Stimulated activated naive B cell treated with anti-CD40 and anti-IgM and Interleukin-4, amounts not matched to agents 10 μg/mL and 1 μg/mL and 100 μg/mL, for 72 hours (primary cell): ENCODE measurements around the gene OBSCN.

Source experiments
- ATAC-seq, 2 donors: fragments of 150-1000 bp; cut with Tn5 transposase; replicated peaks; 2 replicates each; pipeline ENCODE4 v1.10.0; 2021; ENCODE audit warnings: moderate library complexity in 1 of 2
- DNase-seq: peaks from one replicate; pipeline ENCODE4 v3.0.0; 2021
- H3K27ac Mint-ChIP-seq: one replicate; pipeline ENCODE4 v1.8.0; 2022; ENCODE audit warnings: mild to moderate bottlenecking, mixed read lengths
- H3K27me3 Mint-ChIP-seq, 2 donors: one replicate each; pipeline ENCODE4 v1.8.0; 2022; ENCODE audit warnings: mixed read lengths in 2 of 2
- H3K36me3 Mint-ChIP-seq, 2 donors: one replicate each; pipeline ENCODE4 v1.8.0; 2022; ENCODE audit warnings: mixed read lengths in 2 of 2, mild to moderate bottlenecking in 1 of 2
- H3K4me1 Mint-ChIP-seq, 2 donors: one replicate each; pipeline ENCODE4 v1.8.0; 2022; ENCODE audit warnings: mixed read lengths in 2 of 2, mild to moderate bottlenecking in 1 of 2
- H3K4me3 Mint-ChIP-seq, 2 donors: one replicate each; pipeline ENCODE4 v1.8.0; 2022; ENCODE audit warnings: mild to moderate bottlenecking in 2 of 2, mixed read lengths in 2 of 2, moderate library complexity in 1 of 2
- H3K9me3 Mint-ChIP-seq, 2 donors: one replicate each; pipeline ENCODE4 v1.8.0; 2022; ENCODE audit warnings: mixed read lengths in 2 of 2, mild to moderate bottlenecking in 1 of 2

OBSCN gene

GRCh38 chr1:228287541-228288425 lies 79.9 kb downstream of the OBSCN start:
- H3K36me3 Mint-ChIP-seq, result peaks cover 2 to 7% of the 10 kb centered on the region in 2 donors
- H3K27me3 Mint-ChIP-seq, result no peaks in the 10 kb centered on the region
- no peak overlapping the region for H3K4me3 Mint-ChIP-seq
- peaks cover 0 to 2% of the 10 kb centered on the region in 2 donors for H3K4me1 Mint-ChIP-seq
- ATAC-seq (no peak), DNase-seq (no peak)
- H3K27ac Mint-ChIP-seq, result no peak overlapping the region
- H3K9me3 Mint-ChIP-seq, result no peaks in the 10 kb centered on the region

DNA sequence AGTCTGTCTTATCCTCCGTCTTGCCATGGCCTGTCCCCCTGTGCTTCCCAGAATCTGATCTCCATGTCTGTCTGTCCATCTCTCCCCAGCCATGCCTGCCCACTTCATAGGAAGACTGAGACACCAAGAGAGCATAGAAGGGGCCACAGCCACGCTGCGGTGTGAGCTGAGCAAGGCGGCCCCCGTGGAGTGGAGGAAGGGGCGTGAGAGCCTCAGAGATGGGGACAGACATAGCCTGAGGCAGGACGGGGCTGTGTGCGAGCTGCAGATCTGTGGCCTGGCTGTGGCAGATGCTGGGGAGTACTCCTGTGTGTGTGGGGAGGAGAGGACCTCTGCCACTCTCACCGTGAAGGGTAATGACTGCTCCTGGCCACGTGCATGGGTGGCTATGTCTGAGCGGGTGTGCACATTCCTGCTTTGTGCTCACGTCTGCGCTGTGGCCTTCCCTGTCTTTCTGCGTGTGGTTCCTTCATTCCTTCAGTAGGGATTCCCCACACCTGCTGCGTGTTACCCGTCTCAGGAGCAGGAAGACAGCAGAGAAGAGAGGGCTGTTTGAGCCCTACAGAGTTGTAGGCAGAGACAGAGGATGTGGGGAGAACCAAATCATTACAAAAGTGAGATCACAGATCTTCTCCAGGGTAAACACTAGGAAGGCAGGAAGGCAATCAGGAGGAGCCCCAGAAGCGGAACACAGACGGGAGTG lies 80.8 kb downstream of the OBSCN start:
- H3K27me3 Mint-ChIP-seq, result no peaks in the 10 kb centered on the region
- H3K9me3 Mint-ChIP-seq, result no peaks in the 10 kb centered on the region
- no peak overlapping the region for H3K27ac Mint-ChIP-seq
- peaks cover 0 to 2% of the 10 kb centered on the region in 2 donors for H3K4me1 Mint-ChIP-seq
- DNase-seq (no peak), ATAC-seq (no peak)
- H3K4me3 Mint-ChIP-seq, result no peak overlapping the region
- peaks cover 2 to 9% of the 10 kb centered on the region in 2 donors for H3K36me3 Mint-ChIP-seq

DNA sequence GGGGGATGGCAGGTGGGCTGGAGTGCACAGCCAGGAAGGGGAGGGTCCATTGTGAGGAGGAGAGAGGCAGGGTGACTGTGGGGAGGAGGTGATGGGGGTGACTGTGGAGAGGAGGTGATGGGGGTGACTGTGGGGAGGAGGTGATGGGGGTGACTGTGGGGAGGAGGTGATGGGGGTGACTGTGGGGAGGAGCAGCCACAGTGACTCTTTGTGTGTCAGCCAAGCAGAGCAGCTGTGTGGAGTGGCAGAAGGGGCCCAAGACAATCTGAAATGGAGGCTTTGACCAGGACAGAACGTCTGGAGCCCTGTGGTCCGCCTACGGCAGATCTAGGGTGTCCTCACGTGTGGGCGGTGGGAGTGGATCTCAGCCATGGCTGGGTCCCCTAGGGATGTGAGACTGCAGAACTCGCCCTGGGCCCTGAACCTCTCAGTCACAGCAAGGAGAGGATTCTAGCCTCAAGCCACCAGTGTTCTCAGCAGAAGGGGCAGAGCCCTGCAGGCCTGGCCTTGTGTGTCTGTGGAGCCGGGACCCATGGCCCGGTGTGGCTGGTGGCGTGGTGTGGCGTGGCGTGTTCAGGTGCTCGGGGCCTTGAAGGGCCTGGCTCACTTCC lies 81.5 kb downstream of the OBSCN start:
- Mint-ChIP-seq H3K27me3 (no peaks in the 10 kb centered on the region), H3K4me1 (peaks cover 0 to 2% of the 10 kb centered on the region in 2 donors), H3K9me3 (no peaks in the 10 kb centered on the region), H3K4me3 (no peak overlapping the region), H3K27ac (no peak overlapping the region), H3K36me3 (peaks cover 7 to 15% of the 10 kb centered on the region in 2 donors)
- DNase-seq (no peak), ATAC-seq (no peak)

DNA sequence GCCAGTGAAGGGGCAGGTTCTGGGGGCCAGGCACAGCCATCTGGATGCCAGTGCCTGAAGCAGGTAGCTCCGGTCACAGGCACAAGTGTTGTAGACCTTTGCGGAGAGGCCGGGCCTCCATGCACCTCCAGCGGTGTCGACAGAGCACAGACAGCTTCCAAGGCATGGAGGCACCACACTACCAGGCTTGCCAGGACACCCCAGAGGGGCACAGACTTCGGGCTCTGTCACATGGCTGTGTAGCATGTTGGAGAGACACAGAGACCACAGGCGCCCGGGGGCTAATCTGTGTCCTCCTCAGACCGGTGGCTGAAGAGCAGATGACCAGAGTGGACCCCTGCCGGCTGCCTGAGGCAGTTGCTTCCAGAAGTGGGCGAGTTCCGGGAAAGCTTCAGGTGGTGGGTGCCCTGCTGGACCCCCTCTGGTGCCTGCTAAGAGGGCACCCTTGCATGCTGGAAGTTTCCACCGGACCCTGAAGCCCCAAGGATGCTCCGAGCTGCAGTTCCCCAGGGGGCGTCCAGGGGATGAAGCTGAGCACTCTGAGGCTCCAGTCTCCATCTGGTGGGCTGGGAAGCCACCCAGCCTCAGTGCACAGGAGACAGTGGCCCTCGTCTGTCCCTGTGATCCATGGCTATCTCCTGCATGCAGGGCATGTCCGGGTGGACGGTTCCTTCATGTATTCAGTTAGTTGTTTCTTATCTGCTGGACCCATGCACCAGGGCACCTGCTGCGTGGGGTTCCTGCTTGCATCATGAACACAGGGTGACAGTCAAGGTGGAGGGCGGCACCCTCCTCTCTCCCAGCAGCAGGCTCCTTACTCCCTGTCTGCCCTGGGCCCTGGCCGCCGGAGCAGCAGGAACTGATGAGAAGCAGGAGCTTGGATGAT lies 82.4 kb downstream of the OBSCN start:
- DNase-seq, result no peak
- ATAC-seq, result no peak
- no peak overlapping the region for H3K27ac Mint-ChIP-seq

DNA sequence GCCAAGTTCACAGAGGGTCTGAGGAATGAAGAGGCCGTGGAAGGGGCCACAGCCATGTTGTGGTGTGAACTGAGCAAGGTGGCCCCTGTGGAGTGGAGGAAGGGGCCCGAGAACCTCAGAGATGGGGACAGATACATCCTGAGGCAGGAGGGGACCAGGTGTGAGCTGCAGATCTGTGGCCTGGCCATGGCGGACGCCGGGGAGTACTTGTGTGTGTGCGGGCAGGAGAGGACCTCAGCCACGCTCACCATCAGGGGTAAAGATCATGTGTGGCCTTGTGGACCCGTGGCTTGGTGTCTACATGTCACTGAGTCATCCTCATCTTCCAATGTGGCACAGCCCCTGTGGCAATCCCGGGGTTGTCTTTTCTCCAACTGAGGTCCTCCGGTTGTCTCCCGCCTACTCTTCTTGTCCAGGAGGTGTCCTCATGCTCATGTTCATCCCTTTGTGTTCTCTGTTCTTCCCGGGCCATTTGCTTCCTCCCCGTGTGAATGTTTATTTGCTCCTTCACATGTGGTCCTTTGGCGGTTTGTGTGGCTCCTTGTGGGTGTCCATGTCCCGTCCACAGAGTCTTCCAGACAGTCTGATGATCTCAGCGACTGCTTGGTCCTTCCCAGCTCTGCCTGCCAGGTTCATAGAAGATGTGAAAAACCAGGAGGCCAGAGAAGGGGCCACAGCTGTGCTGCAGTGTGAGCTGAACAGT lies 84.2 kb downstream of the OBSCN start:
- Mint-ChIP-seq H3K36me3 (peaks cover 11 to 19% of the 10 kb centered on the region in 2 donors), H3K4me1 (peaks cover 0 to 2% of the 10 kb centered on the region in 2 donors), H3K27ac (no peak overlapping the region), H3K9me3 (peaks cover 2% of the 10 kb centered on the region in 2 donors), H3K27me3 (no peaks in the 10 kb centered on the region), H3K4me3 (no peak overlapping the region)
- ATAC-seq, result no peak
- DNase-seq, result no peak

More for the DNA sequence above, 82.4 kb downstream of the OBSCN start:
- H3K27me3 Mint-ChIP-seq, result no peaks in the 10 kb centered on the region
- H3K4me1 Mint-ChIP-seq, result peaks cover 0 to 2% of the 10 kb centered on the region in 2 donors
- H3K9me3 Mint-ChIP-seq, result no peaks in the 10 kb centered on the region
- no peak overlapping the region for H3K4me3 Mint-ChIP-seq
- H3K36me3 Mint-ChIP-seq, result peaks cover 12 to 22% of the 10 kb centered on the region in 2 donors

- H3K36me3 Mint-ChIP-seq, result peaks cover 15 to 23% of the 10 kb centered on the region in 2 donors
Observed at GRCh38 chr1:228292609-228292911, 84.7 kb downstream of the OBSCN start.

DNA sequence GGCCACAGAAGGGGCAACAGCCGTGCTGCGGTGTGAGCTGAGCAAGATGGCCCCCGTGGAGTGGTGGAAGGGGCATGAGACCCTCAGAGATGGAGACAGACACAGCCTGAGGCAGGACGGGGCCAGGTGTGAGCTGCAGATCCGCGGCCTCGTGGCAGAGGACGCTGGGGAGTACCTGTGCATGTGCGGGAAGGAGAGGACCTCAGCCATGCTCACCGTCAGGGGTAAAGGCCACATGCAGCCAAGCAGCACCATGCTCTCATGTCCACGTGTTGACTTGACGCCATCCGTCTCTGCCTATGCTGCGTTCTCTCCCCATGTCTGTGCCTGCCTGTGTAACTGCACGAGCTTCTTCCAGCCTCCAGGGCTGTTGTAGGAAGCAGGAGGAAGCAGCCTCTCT lies 85.5 kb downstream of the OBSCN start:
- no peaks in the 10 kb centered on the region for H3K27me3 Mint-ChIP-seq
- no peak overlapping the region for H3K4me3 Mint-ChIP-seq
- H3K9me3 Mint-ChIP-seq, result peaks cover 9 to 11% of the 10 kb centered on the region in 2 donors
- H3K4me1 Mint-ChIP-seq, result peaks cover 0 to 2% of the 10 kb centered on the region in 2 donors
- no peak overlapping the region for H3K27ac Mint-ChIP-seq
- ATAC-seq (no peak), DNase-seq (no peak)
- peaks cover 15 to 27% of the 10 kb centered on the region in 2 donors for H3K36me3 Mint-ChIP-seq

More at GRCh38 chr1:228292609-228292911, 84.7 kb downstream of the OBSCN start:
- Mint-ChIP-seq H3K27ac (no peak overlapping the region), H3K4me3 (no peak overlapping the region), H3K4me1 (peaks cover 0 to 2% of the 10 kb centered on the region in 2 donors), H3K27me3 (no peaks in the 10 kb centered on the region), H3K9me3 (peaks cover 7% of the 10 kb centered on the region in 2 donors)
- DNase-seq, result no peak
- no peak for ATAC-seq

DNA sequence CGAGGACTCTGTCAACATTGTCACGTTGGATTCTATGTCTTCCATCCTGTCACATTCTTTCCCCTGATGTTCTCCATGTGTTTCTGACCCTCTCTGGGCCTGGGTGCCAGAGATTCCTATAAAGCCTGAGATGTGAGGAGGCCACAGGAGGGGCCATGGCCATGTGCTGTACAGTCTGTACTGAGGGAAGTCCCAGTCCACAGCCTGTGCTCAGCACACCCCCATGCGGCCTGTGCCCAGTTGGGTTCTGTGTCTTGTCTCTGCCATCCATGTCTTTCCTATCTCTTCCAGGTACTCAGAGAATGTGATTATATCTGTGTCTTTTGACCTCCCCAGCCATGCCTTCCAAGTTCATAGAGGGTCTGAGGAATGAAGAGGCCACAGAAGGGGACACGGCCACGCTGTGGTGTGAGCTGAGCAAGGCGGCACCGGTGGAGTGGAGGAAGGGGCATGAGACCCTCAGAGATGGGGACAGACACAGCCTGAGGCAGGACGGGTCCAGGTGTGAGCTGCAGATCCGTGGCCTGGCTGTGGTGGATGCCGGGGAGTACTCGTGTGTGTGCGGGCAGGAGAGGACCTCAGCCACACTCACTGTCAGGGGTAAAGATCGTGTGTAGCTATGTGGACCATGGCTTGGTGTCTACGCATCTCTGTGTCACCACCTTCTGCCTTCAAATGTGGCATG lies 86.1 kb downstream of the OBSCN start:
- H3K9me3 Mint-ChIP-seq, result peaks cover 9 to 11% of the 10 kb centered on the region in 2 donors
- no peaks in the 10 kb centered on the region for H3K27me3 Mint-ChIP-seq
- no peak overlapping the region for H3K4me3 Mint-ChIP-seq
- no peaks in the 10 kb centered on the region for H3K4me1 Mint-ChIP-seq
- ATAC-seq, result no peak
- no peak for DNase-seq
- peaks cover 19 to 31% of the 10 kb centered on the region in 2 donors for H3K36me3 Mint-ChIP-seq
- no peak overlapping the region for H3K27ac Mint-ChIP-seq

GRCh38 chr1:228294717-228295116 lies 86.9 kb downstream of the OBSCN start:
- Mint-ChIP-seq H3K4me3 (no peak overlapping the region), H3K27ac (no peak overlapping the region), H3K36me3 (peaks cover 21 to 35% of the 10 kb centered on the region in 2 donors)

GRCh38 chr1:228295201-228295600 lies 87.4 kb downstream of the OBSCN start:
- Mint-ChIP-seq H3K4me1 (no peaks in the 10 kb centered on the region), H3K36me3 (peaks cover 26 to 40% of the 10 kb centered on the region in 2 donors), H3K27ac (no peak overlapping the region), H3K4me3 (no peak overlapping the region), H3K27me3 (no peaks in the 10 kb centered on the region), H3K9me3 (peaks cover 11 to 13% of the 10 kb centered on the region in 2 donors)
- ATAC-seq (no peak), DNase-seq (no peak)

More at GRCh38 chr1:228294717-228295116, 86.9 kb downstream of the OBSCN start:
- DNase-seq (no peak), ATAC-seq (no peak)
- peaks cover 9 to 11% of the 10 kb centered on the region in 2 donors for H3K9me3 Mint-ChIP-seq
- H3K4me1 Mint-ChIP-seq, result no peaks in the 10 kb centered on the region
- H3K27me3 Mint-ChIP-seq, result no peaks in the 10 kb centered on the region

- Mint-ChIP-seq H3K4me1 (no peaks in the 10 kb centered on the region), H3K27ac (no peak overlapping the region), H3K9me3 (peaks cover 15% of the 10 kb centered on the region in 2 donors), H3K27me3 (no peaks in the 10 kb centered on the region), H3K36me3 (peaks cover 28 to 44% of the 10 kb centered on the region in 2 donors), H3K4me3 (no peak overlapping the region)
- ATAC-seq (no peak), DNase-seq (no peak)
Observed at GRCh38 chr1:228295981-228296380, 88.1 kb downstream of the OBSCN start.

- DNase-seq (no peak), ATAC-seq (no peak)
- peaks cover 32 to 54% of the 10 kb centered on the region in 2 donors for H3K36me3 Mint-ChIP-seq
- no peak overlapping the region for H3K27ac Mint-ChIP-seq
- H3K9me3 Mint-ChIP-seq, result peaks cover 20 to 24% of the 10 kb centered on the region in 2 donors
- H3K27me3 Mint-ChIP-seq, result no peaks in the 10 kb centered on the region
- no peaks in the 10 kb centered on the region for H3K4me1 Mint-ChIP-seq
- no peak overlapping the region for H3K4me3 Mint-ChIP-seq
Observed at GRCh38 chr1:228297242-228297641, 89.4 kb downstream of the OBSCN start.

- H3K27ac Mint-ChIP-seq, result no peak overlapping the region
- no peaks in the 10 kb centered on the region for H3K4me1 Mint-ChIP-seq
- peaks cover 37 to 58% of the 10 kb centered on the region in 2 donors for H3K36me3 Mint-ChIP-seq
- no peak for DNase-seq
- H3K4me3 Mint-ChIP-seq, result no peak overlapping the region
- no peaks in the 10 kb centered on the region for H3K27me3 Mint-ChIP-seq
- no peak for ATAC-seq
- H3K9me3 Mint-ChIP-seq, result peaks cover 26 to 30% of the 10 kb centered on the region in 2 donors
Observed at GRCh38 chr1:228297822-228298221, 90.0 kb downstream of the OBSCN start.
